KMS-11 (cell line): ENCODE results near the gene ARHGEF26.

Source experiments
- H2AFZ ChIP-seq: fragments of 200-600 bp; sonication (generic); 2 replicates; pipeline ENCODE4 v1.6.1; 2016; ENCODE audit warnings: antibody characterized with exemption, mixed run types, low read depth
- H3K27ac ChIP-seq: fragments of 200-600 bp; sonication (generic); 2 replicates; pipeline ENCODE4 v1.6.1; 2016; ENCODE audit warnings: mild to moderate bottlenecking, mixed run types
- H3K27me3 ChIP-seq: fragments of 200-600 bp; sonication (generic); 2 replicates; pipeline ENCODE4 v1.6.1; 2017; ENCODE audit warnings: mild to moderate bottlenecking, low read depth, mixed run types, moderate library complexity; ENCODE audit not compliant: insufficient read depth
- H3K36me3 ChIP-seq: fragments of 200-600 bp; sonication (generic); 2 replicates; pipeline ENCODE4 v1.6.1; 2017; ENCODE audit warnings: mild to moderate bottlenecking, mixed run types; ENCODE audit not compliant: insufficient read depth
- H3K4me1 ChIP-seq: fragments of 200-600 bp; sonication (generic); 2 replicates; pipeline ENCODE4 v1.6.1; 2016; ENCODE audit warnings: mild to moderate bottlenecking, low read depth, mixed run types; ENCODE audit not compliant: poor library complexity, severe bottlenecking
- H3K4me2 ChIP-seq: fragments of 200-600 bp; sonication (generic); 2 replicates; pipeline ENCODE4 v1.7.0; 2016; ENCODE audit warnings: mild to moderate bottlenecking, mixed run types
- H3K4me3 ChIP-seq: fragments of 200-600 bp; sonication (generic); IDR thresholded peaks from 2 replicates; pipeline ENCODE4 v1.6.1; 2017; ENCODE audit warnings: low read depth, low read length, mixed read lengths; ENCODE audit not compliant: insufficient read depth
- H3K79me2 ChIP-seq: fragments of 200-600 bp; sonication (generic); 2 replicates; pipeline ENCODE4 v1.6.1; 2016; ENCODE audit warnings: low read depth, mixed run types; ENCODE audit not compliant: insufficient read depth
- H3K9ac ChIP-seq: fragments of 200-600 bp; sonication (generic); 2 replicates; pipeline ENCODE4 v1.6.1; 2016; ENCODE audit warnings: mild to moderate bottlenecking, mixed run types
- H4K20me1 ChIP-seq: fragments of 200-600 bp; sonication (generic); 2 replicates; pipeline ENCODE4 v1.6.1; 2016; ENCODE audit warnings: mild to moderate bottlenecking, mixed run types; ENCODE audit not compliant: insufficient read depth
- CTCF ChIP-seq: fragments of 200-600 bp; sonication (generic); conservative IDR thresholded peaks from 2 replicates; pipeline ENCODE4 v1.6.1; 2017; ENCODE audit warnings: low read depth, mild to moderate bottlenecking, antibody characterized with exemption, low read length, moderate library complexity, mixed read lengths

Gene ARHGEF26

GRCh38 chr3:154137036-154137435 is 15.8 kb downstream of the ARHGEF26 start:
- Histone ChIP-seq H2AFZ (no peak overlapping the region), H3K4me3 (no peak overlapping the region), H3K4me2 (no peak overlapping the region), H3K9ac (no peak overlapping the region), H3K27me3 (no peaks in the 10 kb centered on the region), H3K27ac (no peak overlapping the region), H3K79me2 (peaks cover 7% of the 10 kb centered on the region; the same call in 1 of the 2 replicates), H3K36me3 (no peaks in the 10 kb centered on the region), H3K4me1 (no peaks in the 10 kb centered on the region), H4K20me1 (no peaks in the 10 kb centered on the region)
- no peak for TF ChIP-seq CTCF

GRCh38 chr3:154139996-154140436 is 18.8 kb downstream of the ARHGEF26 start:
- no peaks in the 10 kb centered on the region for H3K4me1 ChIP-seq
- H3K27me3 ChIP-seq, result no peaks in the 10 kb centered on the region
- H3K36me3 ChIP-seq, result no peaks in the 10 kb centered on the region
- H4K20me1 ChIP-seq, result no peaks in the 10 kb centered on the region
- no peak overlapping the region for H2AFZ ChIP-seq
- no peak overlapping the region for H3K27ac ChIP-seq
- no peak overlapping the region for H3K9ac ChIP-seq
- H3K4me3 ChIP-seq, result no peak overlapping the region
- TF ChIP-seq CTCF, result no peak
- H3K79me2 ChIP-seq, result no peaks in the 10 kb centered on the region
- H3K4me2 ChIP-seq, result no peak overlapping the region

- no peak overlapping the region for H3K4me3 ChIP-seq
- H3K9ac ChIP-seq, result no peak overlapping the region
- no peaks in the 10 kb centered on the region for H4K20me1 ChIP-seq
- H3K79me2 ChIP-seq, result no peaks in the 10 kb centered on the region
- H2AFZ ChIP-seq, result no peak overlapping the region
- no peaks in the 10 kb centered on the region for H3K27me3 ChIP-seq
- H3K27ac ChIP-seq, result no peak overlapping the region
- no peak overlapping the region for H3K4me2 ChIP-seq
- no peaks in the 10 kb centered on the region for H3K4me1 ChIP-seq
- no peak for TF ChIP-seq CTCF
- no peaks in the 10 kb centered on the region for H3K36me3 ChIP-seq
Measured at GRCh38 chr3:154142608-154143007, 21.4 kb downstream of the ARHGEF26 start.

GRCh38 chr3:154143873-154144272 is 22.7 kb downstream of the ARHGEF26 start:
- no peak overlapping the region for H3K4me3 ChIP-seq
- H3K9ac ChIP-seq, result no peak overlapping the region
- no peaks in the 10 kb centered on the region for H3K27me3 ChIP-seq
- H3K36me3 ChIP-seq, result no peaks in the 10 kb centered on the region
- H3K27ac ChIP-seq, result no peak overlapping the region
- H3K4me1 ChIP-seq, result no peaks in the 10 kb centered on the region
- H2AFZ ChIP-seq, result no peak overlapping the region
- no peak overlapping the region for H3K4me2 ChIP-seq
- H3K79me2 ChIP-seq, result no peaks in the 10 kb centered on the region
- no peak for TF ChIP-seq CTCF
- no peaks in the 10 kb centered on the region for H4K20me1 ChIP-seq
